Osteocyte (in vitro differentiated cells): Measurements from ENCODE around the gene SNX7. TPM values are rescaled to one million over a fixed set of nuclear protein-coding genes. Genes with fewer than 3 reads are reported as not detected.

ENCODE experiments used
- DNase-seq: peaks from one replicate; pipeline ENCODE4 v3.0.0; 2021; ENCODE audit warnings: mixed read lengths; ENCODE audit not compliant: unreplicated experiment; ENCODE audit errors: extremely low spot score
- H3K27ac Mint-ChIP-seq: one replicate; pipeline ENCODE4 v1.8.0; 2021; ENCODE audit warnings: mild to moderate bottlenecking, mixed read lengths; ENCODE audit not compliant: unreplicated experiment
- H3K27me3 Mint-ChIP-seq: one replicate; pipeline ENCODE4 v1.8.0; 2021; ENCODE audit warnings: mixed read lengths; ENCODE audit not compliant: unreplicated experiment
- H3K36me3 Mint-ChIP-seq: one replicate; pipeline ENCODE4 v1.8.0; 2021; ENCODE audit warnings: mixed read lengths; ENCODE audit not compliant: unreplicated experiment
- H3K4me1 Mint-ChIP-seq: one replicate; pipeline ENCODE4 v1.8.0; 2021; ENCODE audit warnings: mixed read lengths; ENCODE audit not compliant: unreplicated experiment
- H3K4me3 Mint-ChIP-seq: one replicate; pipeline ENCODE4 v1.8.0; 2021; ENCODE audit warnings: mild to moderate bottlenecking, moderate library complexity, mixed read lengths; ENCODE audit not compliant: unreplicated experiment
- H3K9me3 Mint-ChIP-seq: one replicate; pipeline ENCODE4 v1.8.0; 2021; ENCODE audit warnings: mixed read lengths; ENCODE audit not compliant: unreplicated experiment
- CTCF ChIP-seq: fragments of 200-600 bp; sonication (generic); IDR thresholded peaks from 2 replicates; pipeline ENCODE4 v1.5.0; 2021; ENCODE audit warnings: antibody characterized with exemption, mild to moderate bottlenecking, moderate library complexity
- total RNA-seq: library from RNA; stranded (reverse); gene quantifications from 2 replicates; pipeline ENCODE4 v1.2.1, GENCODE V29; 2021

Gene SNX7
- total RNA-seq, 1 donor from 2014 or later: 41.7 TPM

GRCh38 chr1:98769162-98769561 lies 107.6 kb downstream of the SNX7 start:
- Mint-ChIP-seq H3K9me3 (no peaks in the 10 kb centered on the region), H3K4me1 (no peaks in the 10 kb centered on the region), H3K27ac (no peak overlapping the region), H3K4me3 (no peak overlapping the region), H3K36me3 (no peaks in the 10 kb centered on the region), H3K27me3 (no peaks in the 10 kb centered on the region)
- DNase-seq: no peak
- no peak for TF ChIP-seq CTCF

- Mint-ChIP-seq H3K27me3 (peaks cover 23% of the 10 kb centered on the region), H3K4me3 (no peak overlapping the region), H3K27ac (no peak overlapping the region), H3K9me3 (peaks cover 20% of the 10 kb centered on the region), H3K4me1 (no peaks in the 10 kb centered on the region), H3K36me3 (peaks cover 2% of the 10 kb centered on the region)
- no peak for TF ChIP-seq CTCF
- no peak for DNase-seq
These were observed 120.4 kb downstream of the SNX7 start for GRCh38 chr1:98781906-98782305.

GRCh38 chr1:98783821-98784220 lies 122.3 kb downstream of the SNX7 start:
- no peak for DNase-seq
- Mint-ChIP-seq H3K36me3 (peaks cover 2% of the 10 kb centered on the region), H3K27ac (no peak overlapping the region), H3K4me3 (no peak overlapping the region), H3K27me3 (peaks cover 32% of the 10 kb centered on the region), H3K4me1 (no peaks in the 10 kb centered on the region), H3K9me3 (peaks cover 25% of the 10 kb centered on the region)
- TF ChIP-seq CTCF: no peak

GRCh38 chr1:98791498-98791897 lies 130.0 kb downstream of the SNX7 start:
- no peak for TF ChIP-seq CTCF

GRCh38 chr1:98792123-98792522 lies 130.6 kb downstream of the SNX7 start:
- Mint-ChIP-seq H3K9me3 (peaks cover 2% of the 10 kb centered on the region), H3K27me3 (peaks cover 55% of the 10 kb centered on the region), H3K4me1 (no peaks in the 10 kb centered on the region), H3K27ac (no peak overlapping the region), H3K4me3 (no peak overlapping the region), H3K36me3 (no peaks in the 10 kb centered on the region)
- no peak for DNase-seq
- no peak for TF ChIP-seq CTCF

More at GRCh38 chr1:98791498-98791897, 130.0 kb downstream of the SNX7 start:
- no peak overlapping the region for H3K27ac Mint-ChIP-seq
- no peak for DNase-seq
- H3K4me1 Mint-ChIP-seq: no peaks in the 10 kb centered on the region
- H3K27me3 Mint-ChIP-seq: peaks cover 54% of the 10 kb centered on the region
- peaks cover 2% of the 10 kb centered on the region for H3K36me3 Mint-ChIP-seq
- H3K4me3 Mint-ChIP-seq: no peak overlapping the region
- peaks cover 8% of the 10 kb centered on the region for H3K9me3 Mint-ChIP-seq
